Smooth muscle cell (in vitro differentiated cells): ENCODE results near the gene UMODL1. TPM values are rescaled to one million over a fixed set of nuclear protein-coding genes. Genes with fewer than 3 reads are reported as not detected.

Source experiments
- DNase-seq: peaks from one replicate; lab custom pipeline; 2025; ENCODE audit not compliant: unreplicated experiment; lab: John Stamatoyannopoulos, UW
- H2AFZ ChIP-seq: fragments of 200-600 bp; sonication (generic); 2 replicates; pipeline ENCODE4 v1.6.0; 2016; ENCODE audit warnings: antibody characterized with exemption, low read depth, mild to moderate bottlenecking
- H3F3A ChIP-seq: fragments of 200-600 bp; sonication (generic); 2 replicates; pipeline ENCODE4 v1.6.0; 2017; ENCODE audit warnings: antibody characterized with exemption, low read depth
- H3K27ac ChIP-seq: fragments of 200-600 bp; sonication (generic); 2 replicates; pipeline ENCODE4 v1.5.1; 2016; ENCODE audit warnings: low read depth, mild to moderate bottlenecking
- H3K27me3 ChIP-seq: fragments of 200-600 bp; sonication (generic); 2 replicates; pipeline ENCODE4 v1.6.1; 2016; ENCODE audit warnings: low read depth, mild to moderate bottlenecking
- H3K36me3 ChIP-seq: fragments of 200-600 bp; sonication (generic); 2 replicates; pipeline ENCODE4 v1.5.1; 2016; ENCODE audit warnings: low read depth
- H3K4me1 ChIP-seq: fragments of 200-600 bp; sonication (generic); 2 replicates; pipeline ENCODE4 v1.5.1; 2016; ENCODE audit warnings: low read depth
- H3K4me2 ChIP-seq: fragments of 200-600 bp; sonication (generic); 2 replicates; pipeline ENCODE4 v1.6.0; 2016; ENCODE audit warnings: mild to moderate bottlenecking
- H3K4me3 ChIP-seq: fragments of 200-600 bp; sonication (generic); 2 replicates; pipeline ENCODE4 v1.5.1; 2016; ENCODE audit warnings: mild to moderate bottlenecking
- H3K79me2 ChIP-seq: fragments of 200-600 bp; sonication (generic); 2 replicates; pipeline ENCODE4 v1.6.0; 2016; ENCODE audit warnings: low read depth, mild to moderate bottlenecking
- H3K9ac ChIP-seq: fragments of 200-600 bp; sonication (generic); 2 replicates; pipeline ENCODE4 v1.6.0; 2016; ENCODE audit warnings: low read depth
- H3K9me3 ChIP-seq: fragments of 200-600 bp; sonication (generic); replicated peaks from 2 replicates; pipeline ENCODE4 v1.5.1; 2016; ENCODE audit warnings: low read depth
- H4K20me1 ChIP-seq: fragments of 200-600 bp; sonication (generic); 2 replicates; pipeline ENCODE4 v1.6.0; 2016; ENCODE audit warnings: low read depth
- CTCF ChIP-seq: fragments of 200-600 bp; sonication (generic); IDR thresholded peaks from 2 replicates; pipeline ENCODE4 v1.5.1; 2017; ENCODE audit warnings: borderline replicate concordance, mild to moderate bottlenecking, antibody characterized with exemption; ENCODE audit not compliant: insufficient read depth, poor library complexity, severe bottlenecking
- WGBS: methylation state at CpG from one replicate; pipeline ENCODE4 v1.1.7; 2016; ENCODE audit warnings: low lambda C conversion rate; 5-methylcytosine and 5-hydroxymethylcytosine counted together
- polyA plus RNA-seq: library from polyadenylated mRNA; unstranded; fragments of >200 nt; fragmentation: Nextera tagmentation; extraction: Ambion mirVana; gene quantifications from 2 replicates; pipeline ENCODE4 v1.2.1, GENCODE V29; 2016
- total RNA-seq: library from RNA; depleted of rRNA; stranded (reverse); fragments of >200 nt; gene quantifications from 2 replicates; pipeline ENCODE4 v1.2.3, GENCODE V29; 2014

Gene UMODL1
- total and polyA plus RNA-seq, 2 experiments from 2014 or later: 0.14 TPM; not detected in 1

GRCh38 chr21:42129300-42130266 is 58.5 kb downstream of the UMODL1 start:
- no peak overlapping the region for H3K9ac ChIP-seq
- H3K9me3 ChIP-seq: no peaks in the 10 kb centered on the region
- H3K36me3 ChIP-seq: no peaks in the 10 kb centered on the region
- no peak overlapping the region for H3K4me3 ChIP-seq
- no peak for DNase-seq
- peaks cover 6% of the 10 kb centered on the region for H3K4me1 ChIP-seq
- H3K27me3 ChIP-seq: no peaks in the 10 kb centered on the region
- WGBS: 83% methylated on average over 11 of the region's 11 CpGs
- H4K20me1 ChIP-seq: no peaks in the 10 kb centered on the region
- H3K79me2 ChIP-seq: no peaks in the 10 kb centered on the region
- no peak overlapping the region for H2AFZ ChIP-seq
- TF ChIP-seq CTCF: no peak
- no peak overlapping the region for H3K4me2 ChIP-seq
- H3K27ac ChIP-seq: no peak overlapping the region
- H3F3A ChIP-seq: no peaks in the 10 kb centered on the region

GRCh38 chr21:42130441-42130840 is 59.3 kb downstream of the UMODL1 start:
- H3K79me2 ChIP-seq: no peaks in the 10 kb centered on the region
- DNase-seq: no peak
- no peak overlapping the region for H3K4me3 ChIP-seq
- peaks cover 3% of the 10 kb centered on the region for H3K4me1 ChIP-seq
- TF ChIP-seq CTCF: no peak
- no peaks in the 10 kb centered on the region for H3K36me3 ChIP-seq
- H3K4me2 ChIP-seq: no peak overlapping the region
- H4K20me1 ChIP-seq: no peaks in the 10 kb centered on the region
- H3K9ac ChIP-seq: no peak overlapping the region
- H3K9me3 ChIP-seq: no peaks in the 10 kb centered on the region
- no peaks in the 10 kb centered on the region for H3K27me3 ChIP-seq
- no peak overlapping the region for H3K27ac ChIP-seq
- no peak overlapping the region for H2AFZ ChIP-seq
- H3F3A ChIP-seq: no peaks in the 10 kb centered on the region
- WGBS: 82% methylated on average over 6 of the region's 6 CpGs

DNA sequence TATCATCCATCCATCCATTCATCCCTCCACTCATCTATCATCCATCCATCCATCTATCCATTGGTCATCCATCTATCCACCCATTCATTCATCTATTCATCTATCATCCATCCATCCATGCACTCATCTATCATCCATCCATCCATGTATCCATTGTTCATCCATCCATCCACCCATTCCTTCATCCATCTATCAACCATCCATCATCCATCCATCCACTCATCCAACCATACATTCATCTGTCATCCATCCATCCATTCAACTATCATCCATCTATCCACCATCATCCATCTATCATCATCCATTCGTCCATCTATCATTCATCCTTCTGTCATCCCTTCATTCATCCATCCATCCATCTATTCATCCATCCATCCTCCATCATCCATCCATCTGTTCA is 61.1 kb downstream of the UMODL1 start:
- no peak overlapping the region for H2AFZ ChIP-seq
- no peaks in the 10 kb centered on the region for H3K79me2 ChIP-seq
- no peak for DNase-seq
- 86% methylated on average over 1 of the region's 1 CpG for WGBS
- no peak overlapping the region for H3K4me2 ChIP-seq
- H3K9me3 ChIP-seq: no peaks in the 10 kb centered on the region
- no peak overlapping the region for H3K9ac ChIP-seq
- H3K36me3 ChIP-seq: no peaks in the 10 kb centered on the region
- no peaks in the 10 kb centered on the region for H3K4me1 ChIP-seq
- no peak overlapping the region for H3K27ac ChIP-seq
- H3F3A ChIP-seq: no peaks in the 10 kb centered on the region
- H3K4me3 ChIP-seq: no peak overlapping the region
- H3K27me3 ChIP-seq: no peaks in the 10 kb centered on the region
- H4K20me1 ChIP-seq: no peaks in the 10 kb centered on the region
- no peak for TF ChIP-seq CTCF

GRCh38 chr21:42133131-42133530 is 62.0 kb downstream of the UMODL1 start:
- no peak for DNase-seq
- no peaks in the 10 kb centered on the region for H3K4me1 ChIP-seq
- no peaks in the 10 kb centered on the region for H4K20me1 ChIP-seq
- TF ChIP-seq CTCF: no peak
- WGBS: 92% methylated on average over 8 of the region's 8 CpGs
- no peaks in the 10 kb centered on the region for H3K36me3 ChIP-seq
- no peaks in the 10 kb centered on the region for H3K79me2 ChIP-seq
- H3K9ac ChIP-seq: no peak overlapping the region
- H3K4me3 ChIP-seq: no peak overlapping the region
- H3K9me3 ChIP-seq: no peaks in the 10 kb centered on the region
- no peak overlapping the region for H2AFZ ChIP-seq
- no peaks in the 10 kb centered on the region for H3K27me3 ChIP-seq
- no peak overlapping the region for H3K4me2 ChIP-seq
- H3F3A ChIP-seq: no peaks in the 10 kb centered on the region
- no peak overlapping the region for H3K27ac ChIP-seq
